ENCODE data around the gene PKN2. TPM values are rescaled to one million over a fixed set of nuclear protein-coding genes. Genes with fewer than 3 reads are reported as not detected.

PKN2 gene
- total RNA-seq, 2 donors from 2014 or later = 19.8 to 22.1 TPM

DNA sequence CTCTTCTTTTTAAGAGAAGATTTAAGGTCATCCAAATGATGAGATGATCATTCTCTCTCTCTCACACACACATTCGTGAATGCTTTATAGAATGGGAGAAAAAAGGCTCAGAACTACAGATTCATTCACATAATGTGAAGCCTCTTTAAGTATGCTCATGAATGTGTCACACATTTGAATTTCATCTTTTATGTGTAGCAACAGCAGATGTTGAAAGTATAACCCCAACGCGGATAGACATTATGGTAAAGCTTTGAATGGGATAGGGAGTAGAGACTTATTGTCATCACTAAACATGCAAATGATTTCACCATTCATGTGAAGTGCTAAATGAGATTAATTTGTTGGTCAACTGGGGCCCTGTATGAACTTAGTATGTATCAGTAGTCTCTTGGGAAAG is 15.7 kb upstream of the PKN2 start:
- Histone ChIP-seq H3K9me3 (no peaks in the 10 kb centered on the region), H3K27ac (no peak overlapping the region), H3K36me3 (replicated peaks in 1 of 2; ENCODE audit: insufficient read depth in 1 of 2, low read depth in 2 of 2) (no peaks in the 10 kb centered on the region), H3K4me3 (no peak overlapping the region), H3K27me3 (no peaks in the 10 kb centered on the region), H3K4me1 (no peaks in the 10 kb centered on the region)
- TF ChIP-seq CTCF (IDR thresholded peaks at IDR 0.05) (no peak), POLR2A (IDR thresholded peaks at IDR 0.05) (no peak)
- intact Hi-C loops (cut with DNase I) = no loop called here
- ATAC-seq (no peak), DNase-seq (no peak)
- 80 to 89% methylated on average over 3 of the region's 3 CpGs for WGBS, 2 donors

GRCh38 chr1:88670462-88670861 is 13.6 kb upstream of the PKN2 start:
- WGBS, 2 donors = 65 to 67% methylated on average over 3 of the region's 3 CpGs
- Histone ChIP-seq H3K9me3 (no peaks in the 10 kb centered on the region), H3K4me3 (no peak overlapping the region), H3K4me1 (no peaks in the 10 kb centered on the region), H3K27ac (no peak overlapping the region), H3K27me3 (no peaks in the 10 kb centered on the region), H3K36me3 (replicated peaks in 1 of 2; ENCODE audit: insufficient read depth in 1 of 2, low read depth in 2 of 2) (no peaks in the 10 kb centered on the region)
- TF ChIP-seq CTCF (IDR thresholded peaks at IDR 0.05) = no peak
- no peak for TF ChIP-seq POLR2A (IDR thresholded peaks at IDR 0.05)
- intact Hi-C loops (cut with DNase I) = no loop called here
- DNase-seq = no peak
- ATAC-seq = no peak

DNA sequence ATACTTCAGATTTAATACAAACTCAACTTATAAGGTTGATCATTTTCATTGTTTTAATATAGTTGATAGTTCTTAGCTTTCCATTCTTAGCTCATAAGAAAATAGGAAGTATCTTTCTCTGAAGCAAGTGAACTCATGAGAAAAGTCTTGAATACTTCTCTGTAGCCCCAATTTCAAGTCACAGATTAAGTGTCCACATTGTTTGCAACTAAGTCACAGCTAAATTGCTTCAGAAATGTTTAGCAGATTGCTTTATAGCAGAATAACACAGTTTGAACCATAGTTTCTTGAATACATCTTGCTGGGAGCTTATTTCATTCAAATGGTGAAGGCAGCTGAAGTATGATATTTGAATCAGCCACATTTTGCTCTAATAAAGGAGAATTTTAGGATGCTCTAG is 10.6 kb upstream of the PKN2 start:
- H3K36me3 ChIP-seq (replicated peaks in 1 of 2; ENCODE audit: insufficient read depth in 1 of 2, low read depth in 2 of 2) = no peaks in the 10 kb centered on the region
- intact Hi-C loops (cut with DNase I) = no loop called here
- no peak overlapping the region for H3K27ac ChIP-seq
- no peaks in the 10 kb centered on the region for H3K27me3 ChIP-seq
- ATAC-seq (no peak), DNase-seq (no peak)
- H3K4me1 ChIP-seq = no peaks in the 10 kb centered on the region
- H3K9me3 ChIP-seq = no peaks in the 10 kb centered on the region
- no peak overlapping the region for H3K4me3 ChIP-seq
- TF ChIP-seq CTCF (IDR thresholded peaks at IDR 0.05) (no peak), POLR2A (IDR thresholded peaks at IDR 0.05) (no peak)

DNA sequence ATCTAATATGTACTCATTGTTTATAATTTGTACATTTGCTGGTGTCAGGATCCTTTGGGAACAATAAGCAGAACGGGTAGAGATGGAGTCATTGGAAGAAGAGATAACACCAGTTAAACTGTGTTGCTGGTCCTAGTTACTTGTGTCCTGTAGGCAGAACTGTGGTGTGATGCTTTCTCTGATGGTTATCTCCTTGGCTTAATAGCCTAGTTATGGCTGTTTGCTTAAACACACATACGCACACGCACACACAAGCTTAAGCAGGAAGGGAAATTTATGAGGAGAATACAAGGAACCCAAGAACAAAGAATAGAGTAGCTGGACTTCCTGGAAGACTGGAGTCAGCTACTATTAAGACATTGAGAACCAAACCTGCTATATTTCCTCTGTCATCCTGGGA is 5.7 kb upstream of the PKN2 start:
- ATAC-seq = no peak

More for the DNA sequence above, 5.7 kb upstream of the PKN2 start:
- Histone ChIP-seq H3K27me3 (no peaks in the 10 kb centered on the region), H3K4me1 (peaks cover 8% of the 10 kb centered on the region), H3K4me3 (no peak overlapping the region), H3K36me3 (replicated peaks in 1 of 2; ENCODE audit: insufficient read depth in 1 of 2, low read depth in 2 of 2) (no peaks in the 10 kb centered on the region), H3K9me3 (no peaks in the 10 kb centered on the region), H3K27ac (no peak overlapping the region)
- no peak for DNase-seq
- intact Hi-C loops (cut with DNase I) = no loop called here
- TF ChIP-seq CTCF (IDR thresholded peaks at IDR 0.05) (no peak), POLR2A (IDR thresholded peaks at IDR 0.05) (no peak)
- 74 to 86% methylated on average over 3 of the region's 3 CpGs for WGBS, 2 donors

Data from body of pancreas (tissue), 4 donors.